HG03139 (cell line): ENCODE results near the gene SLC39A6.
A peak's percentile ranks its signal among the peaks of the same experiment; 100 is the strongest.
"Not testable (repeated sequence)": the region's sequence is repeated elsewhere in the genome, so short reads cannot be mapped to it uniquely, and the experiment has no call there.

Experiments used
- ATAC-seq: cut with Tn5 transposase; IDR thresholded peaks from one replicate; pipeline ENCODE4 v1.9.1; 2021; ENCODE audit not compliant: unreplicated experiment

SLC39A6 gene

GRCh38 chr18:36141576-36141975 lies 12.4 kb upstream of the SLC39A6 start:
- no peak for ATAC-seq

GRCh38 chr18:36139245-36139644 lies 10.1 kb upstream of the SLC39A6 start:
- no peak for ATAC-seq

GRCh38 chr18:36135264-36135663 lies 6.1 kb upstream of the SLC39A6 start:
- ATAC-seq, result no peak

- no peak for ATAC-seq
Measured at GRCh38 chr18:36132756-36133155, 3.6 kb upstream of the SLC39A6 start.

GRCh38 chr18:36131692-36132483 lies 2.7 kb upstream of the SLC39A6 start:
- ATAC-seq, result no peak

- no peak for ATAC-seq
Measured at GRCh38 chr18:36130883-36131653, 1.9 kb upstream of the SLC39A6 start.

- peak; percentile 18 for ATAC-seq
Measured at GRCh38 chr18:36130039-36130831, 1.1 kb upstream of the SLC39A6 start.

GRCh38 chr18:36128907-36129299 lies 237 bp downstream of the SLC39A6 start:
- ATAC-seq, result peak; percentile 1

GRCh38 chr18:36128530-36128870 lies 640 bp downstream of the SLC39A6 start:
- no peak for ATAC-seq

- no peak for ATAC-seq
Measured at GRCh38 chr18:36127836-36128529, 1.2 kb downstream of the SLC39A6 start.

GRCh38 chr18:36126668-36127067 lies 2.5 kb downstream of the SLC39A6 start:
- no peak for ATAC-seq

- ATAC-seq, result no peak
Measured at GRCh38 chr18:36124841-36125240, 4.3 kb downstream of the SLC39A6 start.

GRCh38 chr18:36120297-36120696 lies 8.8 kb downstream of the SLC39A6 start:
- ATAC-seq, result no peak

- not testable (repeated sequence) for ATAC-seq
Measured at GRCh38 chr18:36116771-36117170, 12.4 kb downstream of the SLC39A6 start.

- ATAC-seq, result no peak
Measured at GRCh38 chr18:36114738-36115137, 14.4 kb downstream of the SLC39A6 start.

- ATAC-seq, result no peak
Measured at GRCh38 chr18:36114251-36114650, 14.9 kb downstream of the SLC39A6 start.

- no peak for ATAC-seq
Measured at GRCh38 chr18:36112302-36112701, 16.8 kb downstream of the SLC39A6 start.

- ATAC-seq, result no peak
Measured at GRCh38 chr18:36109737-36110136, 19.4 kb downstream of the SLC39A6 start.

GRCh38 chr18:36108601-36109000 lies 20.5 kb downstream of the SLC39A6 start:
- no peak for ATAC-seq

- ATAC-seq, result no peak
Measured at GRCh38 chr18:36108196-36108595, 20.9 kb downstream of the SLC39A6 start.

- no peak for ATAC-seq
Measured at GRCh38 chr18:36107477-36107876, 21.7 kb downstream of the SLC39A6 start.
